ENCODE data around the gene USO1. TPM values are rescaled to one million over a fixed set of nuclear protein-coding genes. Genes with fewer than 3 reads are reported as not detected.
A peak's percentile ranks its signal among the peaks of the same experiment; 100 is the strongest.

Gene USO1
- total and polyA plus RNA-seq, 2 of the 13 experiments (the other 11 are each of a cell fraction or from before 2014, with no cell fraction given) = 52.2 to 87.7 TPM

DNA sequence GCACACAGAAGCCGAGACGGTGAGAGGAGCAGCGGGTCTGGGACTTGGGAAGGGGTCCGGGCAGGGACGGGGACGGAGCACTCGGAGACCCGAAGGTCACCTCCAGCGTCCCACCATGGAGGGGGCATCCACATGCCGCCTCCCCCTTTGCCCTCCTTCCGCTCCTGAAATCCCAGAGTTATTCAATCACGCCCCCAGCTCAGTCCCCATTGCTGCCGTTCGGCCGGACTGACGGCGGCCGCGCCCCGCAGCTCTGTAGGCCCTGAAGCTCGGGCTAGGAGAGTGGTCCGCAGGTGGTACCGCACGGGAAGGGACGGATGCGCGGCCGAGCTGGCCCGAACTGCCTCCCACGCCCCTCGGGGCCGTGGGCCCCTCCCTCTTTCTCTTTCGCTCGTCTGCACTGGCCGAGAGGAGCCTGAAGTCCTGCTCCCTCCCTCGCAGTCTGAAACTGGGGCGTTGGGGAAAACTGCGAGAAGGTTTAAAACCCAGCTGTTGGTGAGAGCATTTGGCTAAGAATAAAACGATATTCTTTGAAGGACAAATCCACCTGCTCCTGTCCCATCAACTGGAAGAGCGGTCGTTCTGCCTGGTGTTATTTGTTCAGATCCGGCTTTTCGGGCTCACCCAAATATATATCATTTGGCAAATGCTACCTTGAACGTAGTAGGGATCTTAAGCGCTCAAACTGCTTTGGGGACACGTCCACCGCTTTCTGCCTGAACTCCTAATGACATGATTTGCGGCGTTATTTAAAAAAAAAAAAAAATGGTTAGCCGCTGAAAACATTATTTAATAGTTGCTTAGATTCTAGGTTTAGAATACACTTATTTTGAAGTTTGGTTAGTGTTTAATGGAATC is 719 bp downstream of the USO1 start (continued):
- no peak for TF ChIP-seq SKIL (CRISPR knock-in tag; IDR thresholded peaks at IDR 0.05; ENCODE audit: borderline replicate concordance)
- no peak for TF ChIP-seq ZFYVE20 (CRISPR knock-in tag; IDR thresholded peaks at IDR 0.05; ENCODE audit: borderline replicate concordance, low read depth)
- no peak; the same call in 1 of the 2 replicates for TF ChIP-seq ATF3 (CRISPR knock-in tag; IDR thresholded peaks at IDR 0.05)
- no peak for TF ChIP-seq ZNF790 (CRISPR knock-in tag; IDR thresholded peaks at IDR 0.05; ENCODE audit: borderline replicate concordance)
- no peak for TF ChIP-seq ARID5B (CRISPR knock-in tag; IDR thresholded peaks at IDR 0.05)
- TF ChIP-seq SALL1 (CRISPR knock-in tag; IDR thresholded peaks at IDR 0.05) = peak; percentile 10; the same call in 1 of the 2 replicates
- TF ChIP-seq ZBTB46 (CRISPR knock-in tag; IDR thresholded peaks at IDR 0.05; ENCODE audit: borderline replicate concordance) = no peak
- no peak for TF ChIP-seq ZNF484 (CRISPR knock-in tag; IDR thresholded peaks at IDR 0.05; ENCODE audit: borderline replicate concordance, low read depth)
- TF ChIP-seq FOSL1 (CRISPR knock-in tag; IDR thresholded peaks at IDR 0.05; ENCODE audit: borderline replicate concordance) = no peak
- TF ChIP-seq, protein P1, sequence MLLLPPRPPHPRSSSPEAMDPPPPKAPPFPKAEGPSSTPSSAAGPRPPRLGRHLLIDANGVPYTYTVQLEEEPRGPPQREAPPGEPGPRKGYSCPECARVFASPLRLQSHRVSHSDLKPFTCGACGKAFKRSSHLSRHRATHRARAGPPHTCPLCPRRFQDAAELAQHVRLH (CRISPR knock-in tag; IDR thresholded peaks at IDR 0.05; ENCODE audit: borderline replicate concordance, low read depth) = peak; percentile 20; the same call in 1 of the 2 replicates
- peak; percentile 72 for TF ChIP-seq ZNF781 (CRISPR knock-in tag; IDR thresholded peaks at IDR 0.05; ENCODE audit: borderline replicate concordance, not compliant biosample characterization)
- TF ChIP-seq JARID2 (CRISPR knock-in tag; IDR thresholded peaks at IDR 0.05; ENCODE audit: insufficient replicate concordance) = no peak
- TF ChIP-seq, protein P2, sequence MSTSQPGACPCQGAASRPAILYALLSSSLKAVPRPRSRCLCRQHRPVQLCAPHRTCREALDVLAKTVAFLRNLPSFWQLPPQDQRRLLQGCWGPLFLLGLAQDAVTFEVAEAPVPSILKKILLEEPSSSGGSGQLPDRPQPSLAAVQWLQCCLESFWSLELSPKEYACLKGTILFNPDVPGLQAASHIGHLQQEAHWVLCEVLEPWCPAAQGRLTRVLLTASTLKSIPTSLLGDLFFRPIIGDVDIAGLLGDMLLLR (CRISPR knock-in tag; IDR thresholded peaks at IDR 0.05) = no peak
- no peak for TF ChIP-seq HNRNPLL (IDR thresholded peaks at IDR 0.05; ENCODE audit: low read depth, low read length, poor library complexity, severe bottlenecking)
- TF ChIP-seq NKX3-1 (CRISPR knock-in tag; IDR thresholded peaks at IDR 0.05) = no peak
- peak; percentile 33; the same call in 1 of the 2 replicates for TF ChIP-seq ZNF350 (CRISPR knock-in tag; IDR thresholded peaks at IDR 0.05; ENCODE audit: borderline replicate concordance, low read depth)
- peak; percentile 13; the same call in 1 of the 2 replicates for TF ChIP-seq GFI1 (CRISPR knock-in tag; IDR thresholded peaks at IDR 0.05; ENCODE audit: borderline replicate concordance)
- no peak for TF ChIP-seq HHEX (CRISPR knock-in tag; IDR thresholded peaks at IDR 0.05)
